ENCODE results near the gene AIG1.
"Not testable (repeated sequence)": the region's sequence is repeated elsewhere in the genome, so short reads cannot be mapped to it uniquely, and the experiment has no call there.

AIG1 gene

DNA sequence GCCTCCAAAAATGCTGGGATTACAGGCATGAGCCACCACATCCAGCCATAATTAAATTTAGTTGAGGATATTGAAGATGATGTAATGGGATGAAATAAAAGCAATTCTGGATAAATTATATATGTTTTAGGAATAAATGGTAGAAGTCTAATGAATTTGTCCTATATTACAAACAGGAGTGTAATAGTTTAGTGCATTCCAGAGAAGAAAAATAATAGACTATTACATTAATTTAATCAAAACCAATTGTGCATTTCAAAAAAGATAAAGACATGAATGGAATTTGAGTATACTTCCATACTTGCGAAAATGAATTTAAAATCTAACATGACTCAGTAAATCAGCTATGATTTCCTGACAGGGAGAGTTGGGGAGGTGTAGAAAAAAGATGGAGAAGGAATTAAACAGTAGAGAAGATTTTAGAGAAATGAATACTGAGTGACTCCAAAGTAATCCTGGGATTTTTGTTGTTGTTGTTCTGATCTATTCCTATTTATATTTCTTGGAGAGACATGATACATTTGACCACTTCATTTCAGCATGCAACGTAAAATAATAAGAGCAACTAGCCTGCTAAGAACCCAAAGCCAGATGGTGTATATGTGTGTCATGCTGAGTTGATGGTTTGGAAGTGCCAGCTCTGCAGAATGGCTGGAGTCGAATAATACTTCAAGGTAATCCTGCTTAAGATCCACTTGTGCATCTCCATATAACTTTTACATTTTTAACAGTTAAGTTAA is 67.4 kb downstream of the AIG1 start:
- no peak for DNase-seq (ENCODE audit: low read depth in 2 of 2)

- no peak for DNase-seq (ENCODE audit: low read depth in 2 of 2)
Measured at GRCh38 chr6:143128681-143129015, 68.0 kb downstream of the AIG1 start.

- DNase-seq (ENCODE audit: low read depth in 2 of 2) = no peak
Measured at GRCh38 chr6:143130928-143131327, 70.2 kb downstream of the AIG1 start.

DNA sequence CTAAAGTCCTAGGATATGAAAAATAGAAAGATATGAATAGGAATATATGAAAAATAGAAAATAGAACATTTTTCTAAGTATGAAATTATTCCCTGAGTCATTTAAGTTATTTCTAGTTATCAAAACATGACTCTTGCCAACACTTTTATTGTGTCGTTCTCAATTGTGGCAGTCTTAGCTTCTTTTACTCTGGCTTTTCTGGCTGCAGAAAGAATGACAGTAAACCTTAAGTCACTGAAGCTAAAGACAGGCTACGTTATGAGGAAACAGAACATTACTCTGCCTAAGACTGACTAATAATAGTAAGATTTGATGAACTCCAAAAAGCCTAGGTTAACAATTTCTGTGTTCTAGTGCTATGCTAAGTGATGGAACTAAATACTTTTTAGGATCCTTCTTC is 74.6 kb downstream of the AIG1 start:
- DNase-seq (ENCODE audit: low read depth in 2 of 2) = no peak

GRCh38 chr6:143135797-143136561 is 75.3 kb downstream of the AIG1 start:
- no peak for DNase-seq (ENCODE audit: low read depth in 2 of 2)

- DNase-seq (ENCODE audit: low read depth in 2 of 2) = no peak
Measured at GRCh38 chr6:143136647-143137046, 76.0 kb downstream of the AIG1 start.

GRCh38 chr6:143139239-143139784 is 78.6 kb downstream of the AIG1 start:
- no peak for DNase-seq (ENCODE audit: low read depth in 2 of 2)

DNA sequence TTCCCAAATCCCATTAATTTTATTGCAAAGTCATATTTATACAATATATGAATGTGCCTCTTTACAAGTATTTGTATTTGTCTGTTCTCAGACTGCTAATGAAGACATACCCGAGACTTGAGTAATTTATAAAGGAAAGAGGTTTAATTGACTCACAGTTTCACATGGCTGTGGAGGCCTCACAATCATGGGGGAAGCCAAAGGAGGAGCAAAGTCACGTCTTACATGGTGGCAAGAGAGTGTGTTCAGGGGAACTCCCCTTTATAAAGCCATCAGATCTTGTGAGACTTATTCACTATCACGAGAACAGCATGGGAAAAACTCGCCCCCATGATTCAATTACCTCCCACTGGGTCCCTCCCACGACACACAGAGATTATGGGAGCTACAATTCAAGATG is 79.2 kb downstream of the AIG1 start:
- not testable (repeated sequence) for DNase-seq (ENCODE audit: low read depth in 2 of 2)

- no peak for DNase-seq (ENCODE audit: low read depth in 2 of 2)
Measured at GRCh38 chr6:143140767-143141166, 80.1 kb downstream of the AIG1 start.

DNA sequence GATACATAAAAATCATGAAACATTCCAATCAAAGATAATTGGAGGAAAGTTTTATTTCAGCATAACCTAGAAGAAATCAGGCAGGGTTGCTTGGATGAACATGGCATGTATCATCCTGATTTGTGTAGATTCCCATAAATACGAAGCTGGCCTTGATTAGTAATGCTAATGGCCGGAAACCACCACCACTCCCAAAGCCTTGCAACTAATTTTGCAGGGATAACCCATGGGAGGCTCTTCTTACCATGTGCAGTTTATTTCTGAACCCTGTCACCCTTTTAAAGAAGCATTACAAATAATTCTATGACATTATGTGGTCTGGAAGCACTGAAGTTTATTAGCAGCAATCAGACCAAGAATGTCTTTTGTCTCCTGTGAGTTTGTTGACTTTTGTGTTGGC is 80.8 kb downstream of the AIG1 start:
- DNase-seq (ENCODE audit: low read depth in 2 of 2) = no peak

DNA sequence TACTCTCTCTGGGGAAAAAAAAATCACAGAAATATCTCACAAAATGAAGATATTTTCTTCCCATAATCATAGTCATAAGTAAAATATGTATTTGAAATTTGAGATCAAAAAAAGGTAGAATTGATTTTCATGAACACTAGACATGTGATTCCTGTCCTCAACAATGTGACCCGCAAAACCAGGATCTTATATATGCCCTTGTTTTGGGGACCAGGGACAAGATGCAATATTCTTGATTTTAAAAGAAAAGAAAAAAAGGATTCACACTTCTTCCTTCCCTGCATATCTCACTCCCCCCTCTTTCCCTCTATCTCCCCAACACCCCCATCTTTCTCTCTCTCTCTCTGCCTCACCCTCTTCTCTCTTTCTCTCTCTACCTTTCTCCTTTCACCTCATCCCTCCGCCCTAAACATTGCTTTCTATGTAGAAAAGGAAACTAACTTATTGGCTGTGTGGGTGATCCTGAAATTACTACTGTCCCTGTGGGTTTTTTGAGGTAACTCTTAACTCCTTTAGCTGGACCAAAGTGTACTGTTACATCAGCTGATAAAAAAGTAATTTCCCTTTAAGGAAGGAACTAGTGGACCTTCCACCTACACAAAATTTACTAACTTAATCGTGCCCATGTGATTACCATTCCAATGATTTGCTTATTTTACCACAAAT is 85.6 kb downstream of the AIG1 start:
- no peak for DNase-seq (ENCODE audit: low read depth in 2 of 2)

DNA sequence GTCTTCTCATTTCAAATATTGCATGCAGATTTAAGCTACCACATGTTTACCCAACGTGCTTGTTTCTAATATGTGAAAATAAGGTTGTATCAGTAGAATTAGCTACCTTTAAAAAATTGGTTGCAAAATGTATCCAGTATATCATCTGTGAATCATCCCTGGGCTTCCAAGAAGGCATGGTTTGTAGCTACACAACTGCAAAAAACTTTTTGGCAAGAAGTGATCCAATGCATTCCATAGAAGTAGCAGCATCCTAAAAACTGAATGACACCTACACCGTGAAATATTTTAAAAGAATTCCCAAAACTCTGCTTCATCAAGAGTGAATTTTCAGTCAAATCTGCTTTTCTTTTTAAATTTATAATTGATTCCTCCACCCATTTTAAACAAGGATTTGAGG is 89.1 kb downstream of the AIG1 start:
- no peak for DNase-seq (ENCODE audit: low read depth in 2 of 2)

- DNase-seq (ENCODE audit: low read depth in 2 of 2) = no peak
Measured at GRCh38 chr6:143150281-143150680, 89.6 kb downstream of the AIG1 start.

GRCh38 chr6:143151381-143151780 is 90.7 kb downstream of the AIG1 start:
- no peak for DNase-seq (ENCODE audit: low read depth in 2 of 2)

- no peak for DNase-seq (ENCODE audit: low read depth in 2 of 2)
Measured at GRCh38 chr6:143155681-143156080, 95.0 kb downstream of the AIG1 start.

GRCh38 chr6:143157131-143157530 is 96.4 kb downstream of the AIG1 start:
- DNase-seq (ENCODE audit: low read depth in 2 of 2) = no peak

- DNase-seq (ENCODE audit: low read depth in 2 of 2) = no peak
Measured at GRCh38 chr6:143158113-143158581, 97.5 kb downstream of the AIG1 start.

- DNase-seq (ENCODE audit: low read depth in 2 of 2) = no peak
Measured at GRCh38 chr6:143159001-143159400, 98.3 kb downstream of the AIG1 start.

GRCh38 chr6:143160015-143160414 is 99.3 kb downstream of the AIG1 start:
- DNase-seq (ENCODE audit: low read depth in 2 of 2) = no peak

GRCh38 chr6:143160439-143161220 is 99.9 kb downstream of the AIG1 start:
- no peak for DNase-seq (ENCODE audit: low read depth in 2 of 2)

- no peak for DNase-seq (ENCODE audit: low read depth in 2 of 2)
Measured at GRCh38 chr6:143163621-143164020, 102.9 kb downstream of the AIG1 start.

Data from stimulated activated CD8-positive, alpha-beta memory T cell treated with anti-CD3 and anti-CD28 coated beads, Interleukin-7, amount 100 ng/mL, for 1 hour (primary cell).